Erythroblast (primary cell): Measurements from ENCODE around the gene PLEKHH3.

Experiments used
- GATA1 ChIP-seq: IDR thresholded peaks from 2 replicates; pipeline ENCODE4 v1.6.1; 2011; ENCODE audit warnings: low read depth, mild to moderate bottlenecking, control low read depth, low read length, moderate library complexity
- POLR2A ChIP-seq: IDR thresholded peaks from 2 replicates; pipeline ENCODE4 v1.6.1; 2011; ENCODE audit warnings: mild to moderate bottlenecking, low read length

- TF ChIP-seq POLR2A (no peak), GATA1 (no peak)
Observed at GRCh38 chr17:42691021-42691545, 14.3 kb upstream of the PLEKHH3 start.
